ENCODE measurements around the gene ARL4D.
"Not testable (repeated sequence)": the region's sequence is repeated elsewhere in the genome, so short reads cannot be mapped to it uniquely, and the experiment has no call there.

Gene ARL4D

DNA sequence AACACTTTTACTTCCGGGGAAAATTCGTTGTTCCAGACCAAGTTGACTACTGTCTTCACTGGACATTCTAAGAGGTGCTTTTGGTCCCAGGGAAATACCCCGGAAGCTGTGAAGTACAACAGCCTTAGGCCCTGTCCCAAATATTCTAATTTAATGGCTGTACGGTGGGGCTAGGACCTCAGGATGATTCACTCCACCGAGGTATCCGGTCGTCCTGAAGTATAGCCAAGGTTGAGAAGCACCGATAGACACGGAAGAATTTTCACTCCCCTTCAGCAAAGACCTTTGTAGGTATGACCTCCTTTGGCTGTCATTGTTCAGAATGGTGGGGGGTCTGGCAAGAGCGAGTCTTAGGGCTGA, 34.9 kb upstream of the ARL4D start:
- FAIRE-seq (no peak), DNase-seq (ENCODE audit: insufficient read length, low spot score) (no peak)
- no peak for TF ChIP-seq POLR2A (IDR thresholded peaks at IDR 0.05; ENCODE audit: low read depth, low read length)

DNA sequence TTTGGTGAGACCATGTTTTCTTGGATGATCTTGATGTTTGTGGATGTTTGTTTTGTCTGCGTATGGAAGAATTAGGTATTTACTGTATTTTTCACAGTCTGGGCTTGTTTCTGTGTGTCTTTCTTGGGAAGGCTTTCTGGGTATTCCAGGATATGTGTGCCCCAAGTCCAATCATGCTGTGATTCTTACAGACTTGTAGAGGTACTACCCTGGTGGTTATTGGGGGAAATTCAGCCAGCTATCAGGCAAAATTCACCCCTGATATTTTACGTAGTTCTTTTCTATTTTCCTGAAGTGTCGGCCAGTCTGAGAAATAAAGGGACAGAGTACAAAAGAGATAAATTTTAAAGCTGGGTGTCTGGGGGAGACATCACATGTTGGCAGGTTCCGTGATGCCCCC, 33.4 kb upstream of the ARL4D start:
- FAIRE-seq (no peak), DNase-seq (ENCODE audit: insufficient read length, low spot score) (no peak)
- no peak for TF ChIP-seq POLR2A (IDR thresholded peaks at IDR 0.05; ENCODE audit: low read depth, low read length)

GRCh38 chr17:43365921-43366320, 32.9 kb upstream of the ARL4D start:
- FAIRE-seq; DNase-seq (ENCODE audit: insufficient read length, low spot score): not testable (repeated sequence)

DNA sequence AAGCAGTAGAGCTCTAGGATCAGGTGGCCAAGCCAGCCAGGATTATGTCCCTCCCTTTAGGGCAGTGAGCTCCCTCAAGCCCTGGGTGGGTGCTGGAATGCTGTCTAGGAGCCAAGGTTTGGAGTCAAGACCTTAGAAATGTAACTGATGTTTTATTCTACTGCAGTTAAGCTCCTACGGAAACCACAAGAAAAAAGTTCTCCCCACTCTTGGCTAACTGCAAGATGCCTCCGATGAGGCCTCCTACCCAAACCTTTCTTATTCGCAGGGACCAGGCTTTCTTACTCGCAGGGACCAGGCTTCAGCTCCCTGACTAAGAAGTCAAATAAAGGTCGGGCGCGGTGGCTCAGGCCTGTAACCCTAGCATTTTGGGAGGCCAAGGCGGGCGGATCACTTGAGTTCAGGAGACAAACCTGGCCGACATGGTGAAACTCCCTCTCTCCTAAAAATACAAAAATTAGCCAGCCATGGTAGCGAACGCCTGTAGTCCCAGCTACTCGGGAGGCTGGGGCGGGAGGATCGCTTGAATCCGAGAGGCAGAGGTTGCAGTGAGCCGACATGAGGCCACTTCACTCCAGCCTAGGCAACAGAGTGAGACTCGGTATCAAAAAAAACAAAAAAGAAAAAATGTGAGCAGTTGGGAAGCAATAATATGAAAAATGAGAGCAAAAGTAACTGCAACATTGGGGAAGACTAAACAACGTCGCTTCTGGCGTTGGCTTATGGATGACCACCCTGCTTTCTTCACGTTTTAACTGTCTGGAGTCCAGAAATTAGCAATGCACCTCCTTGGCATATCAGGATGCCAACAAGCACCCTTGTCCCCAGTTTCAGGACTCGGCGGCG, 31.7 kb upstream of the ARL4D start:
- DNase-seq (ENCODE audit: insufficient read length, low spot score) (no peak), FAIRE-seq (no peak)
- TF ChIP-seq POLR2A (IDR thresholded peaks at IDR 0.05; ENCODE audit: low read depth, low read length), result no peak

- peak; percentile 93 for TF ChIP-seq POLR2A (IDR thresholded peaks at IDR 0.05; ENCODE audit: low read depth, low read length)
- FAIRE-seq (no peak), DNase-seq (ENCODE audit: insufficient read length, low spot score) (peak; percentile 36)
Observed at GRCh38 chr17:43367737-43368242, 31.0 kb upstream of the ARL4D start.

GRCh38 chr17:43368740-43369506, 29.9 kb upstream of the ARL4D start:
- no peak for FAIRE-seq
- peak; percentile 71 for DNase-seq (ENCODE audit: insufficient read length, low spot score)
- peak; percentile 51 for TF ChIP-seq POLR2A (IDR thresholded peaks at IDR 0.05; ENCODE audit: low read depth, low read length)

GRCh38 chr17:43369986-43370385, 28.8 kb upstream of the ARL4D start:
- TF ChIP-seq POLR2A (IDR thresholded peaks at IDR 0.05; ENCODE audit: low read depth, low read length), result no peak
- DNase-seq (ENCODE audit: insufficient read length, low spot score), result no peak
- FAIRE-seq, result no peak

DNA sequence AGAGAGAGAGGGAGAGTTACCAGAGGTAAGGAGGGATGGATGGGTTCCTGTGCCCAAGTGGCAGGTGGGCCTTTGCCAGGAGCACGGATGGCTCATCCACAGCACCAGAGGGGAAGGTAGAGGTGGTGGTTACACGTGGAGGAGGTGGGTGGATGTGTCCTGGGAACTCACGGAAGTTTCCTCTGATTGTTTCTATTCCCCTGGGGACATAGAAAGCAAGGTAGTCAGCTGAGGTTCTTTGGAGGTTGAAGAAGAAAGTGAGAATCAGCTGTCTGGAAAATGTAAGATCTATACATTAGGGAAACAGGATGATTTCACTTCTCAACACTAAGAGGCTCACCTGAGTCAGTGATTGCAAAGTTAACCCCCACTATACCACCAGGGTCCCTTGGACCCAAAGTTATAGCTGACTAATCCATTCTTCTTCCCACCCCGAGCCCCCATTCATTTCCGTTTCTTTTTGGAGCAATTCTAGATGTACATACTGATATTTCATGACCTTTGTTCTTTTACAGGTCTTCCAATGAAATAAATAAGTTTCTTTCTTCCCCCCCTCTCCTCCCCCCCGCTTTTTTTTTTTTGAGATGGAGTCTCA, 27.5 kb upstream of the ARL4D start:
- TF ChIP-seq POLR2A (IDR thresholded peaks at IDR 0.05; ENCODE audit: low read depth, low read length), result no peak
- FAIRE-seq (no peak), DNase-seq (ENCODE audit: insufficient read length, low spot score) (no peak)

- TF ChIP-seq POLR2A (IDR thresholded peaks at IDR 0.05; ENCODE audit: low read depth, low read length), result no peak
- DNase-seq (ENCODE audit: insufficient read length, low spot score), result no peak
- no peak for FAIRE-seq
Observed at GRCh38 chr17:43372273-43372911, 26.4 kb upstream of the ARL4D start.

DNA sequence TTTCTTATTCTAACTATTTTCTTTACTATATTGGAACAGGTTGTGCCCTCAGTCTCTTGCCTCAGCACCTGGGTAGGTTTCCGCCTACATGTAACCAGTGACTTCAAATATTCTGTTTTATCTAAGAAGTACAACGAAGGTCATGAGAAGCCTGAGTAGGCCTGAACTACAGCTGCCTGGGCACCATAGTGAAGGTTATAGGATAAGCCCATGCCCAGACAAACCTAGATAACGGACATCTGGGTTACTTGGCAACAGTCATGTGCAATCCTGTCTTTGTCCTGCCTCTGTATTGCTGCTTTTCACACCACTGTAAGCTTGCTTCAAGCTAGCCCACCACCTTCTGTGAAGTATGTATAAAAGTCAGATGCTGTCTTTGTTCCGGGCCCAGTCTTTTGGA, 25.4 kb upstream of the ARL4D start:
- DNase-seq (ENCODE audit: insufficient read length, low spot score) (no peak), FAIRE-seq (no peak)
- TF ChIP-seq POLR2A (IDR thresholded peaks at IDR 0.05; ENCODE audit: low read depth, low read length), result no peak

- not testable (repeated sequence) for FAIRE-seq; DNase-seq (ENCODE audit: insufficient read length, low spot score)
Observed at GRCh38 chr17:43375915-43376314, 22.9 kb upstream of the ARL4D start.

- DNase-seq (ENCODE audit: insufficient read length, low spot score) (no peak), FAIRE-seq (no peak)
- TF ChIP-seq POLR2A (IDR thresholded peaks at IDR 0.05; ENCODE audit: low read depth, low read length), result no peak
Observed at GRCh38 chr17:43377056-43377810, 21.6 kb upstream of the ARL4D start.

DNA sequence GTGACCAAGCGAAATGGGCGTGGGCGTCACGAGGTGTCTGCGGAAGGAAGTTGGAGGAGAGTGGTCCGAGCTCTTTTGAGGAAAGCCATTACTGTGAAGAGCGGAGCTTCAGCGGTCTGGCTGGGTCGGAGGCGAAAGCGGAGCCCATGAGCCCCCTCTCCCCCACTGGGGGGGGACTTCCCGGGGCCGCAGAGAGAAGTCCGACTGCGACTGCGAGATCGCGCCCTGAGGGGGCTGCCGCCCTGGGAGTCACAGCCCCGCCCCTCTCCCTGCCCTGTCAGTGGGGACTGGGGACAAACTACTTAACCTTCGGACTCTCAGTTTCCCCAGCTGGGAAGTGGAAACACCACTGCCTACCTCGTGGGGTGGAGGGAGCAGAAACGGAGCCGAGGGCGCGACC, 20.0 kb upstream of the ARL4D start:
- no peak for DNase-seq (ENCODE audit: insufficient read length, low spot score)
- no peak for TF ChIP-seq POLR2A (IDR thresholded peaks at IDR 0.05; ENCODE audit: low read depth, low read length)
- FAIRE-seq, result no peak
